Stimulated activated CD8-positive, alpha-beta memory T cell treated with anti-CD3 and anti-CD28 coated beads, Interleukin-4, amount 100 ng/mL, for 1 hour (primary cell): ENCODE measurements around the gene SLC36A1.
A peak's percentile ranks its signal among the peaks of the same experiment; 100 is the strongest.
"Not testable (repeated sequence)": the region's sequence is repeated elsewhere in the genome, so short reads cannot be mapped to it uniquely, and the experiment has no call there.

ENCODE experiments used
- DNase-seq, 2 donors: peaks; one replicate each; pipeline ENCODE4 v3.0.0-alpha.2; 2020; ENCODE audit warnings: low read depth in 2 of 2, low spot score in 1 of 2

Gene SLC36A1

GRCh38 chr5:151447174-151448037 is at the start of gene SLC36A1:
Gene SLC36A1, plus strand, starts transcription at chr5:151447603. Its CDS starts 11,190 bp downstream, at chr5:151458793.
- DNase-seq = peak; percentile 86 to 87

DNA sequence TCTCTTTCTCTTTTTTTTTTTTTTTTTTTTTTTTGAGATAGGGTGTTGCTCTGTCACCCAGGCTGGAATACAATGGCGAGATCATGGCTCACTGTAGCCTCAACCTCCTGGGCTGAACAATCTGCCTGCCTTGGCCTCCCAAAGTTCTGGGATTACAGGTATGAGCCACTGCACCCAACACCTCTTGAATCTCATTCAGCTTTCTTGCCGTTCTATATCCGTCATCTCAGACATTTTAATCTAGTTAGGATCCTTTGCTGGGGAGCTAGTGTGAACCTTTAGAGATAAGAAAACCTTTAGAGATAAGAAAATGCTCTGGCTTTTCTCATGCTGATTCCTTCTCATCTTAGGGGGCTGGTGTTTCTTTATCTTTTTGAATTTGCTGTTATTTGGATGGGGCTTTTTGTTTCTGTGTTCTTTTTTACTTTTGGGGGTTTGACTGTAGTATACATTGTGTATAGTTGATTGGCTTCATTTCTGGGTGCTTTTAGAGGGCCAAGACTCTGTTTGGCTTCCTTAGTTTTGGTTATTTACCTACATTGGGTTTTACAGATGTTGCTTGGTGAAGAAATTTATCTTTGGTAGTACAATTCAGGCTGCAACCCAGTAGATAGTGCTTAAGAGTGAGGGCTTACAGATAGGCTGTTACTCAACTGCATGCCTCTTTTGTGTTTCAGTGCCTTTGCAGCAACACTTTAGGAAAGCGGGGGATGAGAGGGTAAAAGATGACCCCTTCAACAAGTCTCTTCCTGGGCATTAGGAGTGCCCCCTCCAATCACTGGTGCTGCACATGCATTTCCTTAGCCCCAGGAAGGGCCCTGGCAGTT is 41.9 kb upstream of the SLC36A1 start:
- DNase-seq = no peak

- DNase-seq = no peak
These were observed 41.0 kb upstream of the SLC36A1 start for GRCh38 chr5:151406322-151406947.

DNA sequence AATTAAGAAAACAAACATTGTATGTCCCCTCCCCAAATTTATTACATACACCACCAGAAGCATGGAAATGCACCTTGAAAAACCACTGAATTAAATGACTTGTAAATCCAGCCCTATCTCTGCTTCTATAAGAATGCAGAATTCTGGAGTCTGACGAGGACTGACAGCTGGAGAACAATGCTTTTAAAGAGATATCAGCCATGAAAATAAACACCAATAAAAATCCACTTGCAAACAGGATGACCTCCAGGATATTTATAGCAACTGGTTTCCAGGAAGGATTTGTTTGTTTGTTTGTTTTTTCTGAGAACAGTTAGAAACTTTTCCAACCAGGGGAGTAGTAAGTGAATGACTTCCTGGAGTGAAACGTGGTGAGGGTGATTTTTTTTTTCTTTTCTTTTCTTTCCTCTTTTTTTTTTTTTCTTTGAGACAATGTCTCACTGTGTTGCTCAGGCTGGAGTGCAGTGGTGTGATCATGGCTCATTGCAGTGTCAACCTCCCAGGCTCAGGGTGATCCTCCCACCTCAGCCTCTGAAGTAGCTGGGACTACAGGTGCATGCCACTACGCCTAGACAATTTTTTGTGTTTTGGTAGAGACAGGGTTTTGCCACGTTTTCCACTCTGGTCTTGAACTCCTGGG is 38.7 kb upstream of the SLC36A1 start:
- no peak for DNase-seq

DNA sequence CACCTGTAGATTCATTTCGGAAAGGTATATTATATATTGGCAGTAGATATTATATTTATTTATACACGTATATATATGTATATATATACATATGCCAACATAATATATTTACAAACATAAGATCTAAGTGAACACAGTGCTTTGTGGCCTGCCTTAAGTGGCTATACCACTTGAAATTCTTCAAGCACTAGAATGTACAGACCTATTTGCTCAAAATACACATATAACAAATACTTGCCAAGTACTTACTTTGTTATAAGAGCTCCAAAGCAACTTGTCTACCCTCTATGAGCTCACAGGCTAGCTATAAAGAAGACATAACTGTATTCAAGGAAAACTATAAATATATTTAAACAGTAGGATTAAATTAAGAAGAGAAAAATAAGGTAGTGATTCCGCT is 33.6 kb upstream of the SLC36A1 start:
- no peak for DNase-seq

DNA sequence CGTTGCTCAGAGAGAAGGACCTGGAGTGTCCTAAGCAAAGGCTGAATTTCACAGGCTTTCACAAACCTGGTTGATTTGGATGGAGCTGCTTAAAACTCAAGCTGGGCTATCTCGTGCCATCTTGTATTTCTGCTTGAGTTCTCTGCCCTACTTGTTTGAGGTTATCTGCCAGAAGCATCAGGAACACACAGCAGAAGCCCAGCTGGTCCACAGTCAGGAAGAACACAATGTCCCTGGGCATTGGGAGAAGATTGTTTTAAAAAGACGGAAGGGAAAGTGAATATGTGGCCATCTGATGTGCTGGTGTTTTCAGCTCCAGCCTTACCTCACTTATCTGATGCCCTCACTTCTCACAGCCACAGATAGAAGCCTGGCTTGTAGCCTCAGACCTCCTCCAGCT is 32.9 kb upstream of the SLC36A1 start:
- no peak for DNase-seq

GRCh38 chr5:151417712-151418111 is 29.7 kb upstream of the SLC36A1 start:
- DNase-seq = no peak

- no peak for DNase-seq
These were observed 27.3 kb upstream of the SLC36A1 start for GRCh38 chr5:151420127-151420526.

- DNase-seq = no peak
These were observed 22.4 kb upstream of the SLC36A1 start for GRCh38 chr5:151424892-151425523.

GRCh38 chr5:151426347-151426746 is 21.1 kb upstream of the SLC36A1 start:
- DNase-seq = not testable (repeated sequence)

- no peak for DNase-seq
These were observed 20.1 kb upstream of the SLC36A1 start for GRCh38 chr5:151427258-151427657.

DNA sequence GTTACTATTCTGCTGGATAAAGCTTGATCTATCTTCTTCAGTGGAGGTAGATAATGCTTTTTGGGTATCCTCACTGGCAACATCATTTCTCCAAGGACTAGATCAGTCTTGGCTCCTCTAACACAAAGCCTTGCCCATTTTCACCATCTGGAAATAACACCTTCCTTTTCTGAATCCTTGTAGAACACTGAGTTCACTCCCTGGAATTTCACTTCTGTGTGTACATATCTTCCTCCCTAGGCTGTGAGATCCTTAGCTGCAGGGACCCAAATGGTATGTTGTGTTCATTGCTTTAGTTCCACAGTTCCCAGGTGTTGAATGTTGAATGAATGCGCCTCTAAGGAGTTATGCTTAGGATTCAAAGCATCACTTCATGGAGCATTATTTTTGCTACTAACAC is 16.7 kb upstream of the SLC36A1 start:
- DNase-seq = no peak

DNA sequence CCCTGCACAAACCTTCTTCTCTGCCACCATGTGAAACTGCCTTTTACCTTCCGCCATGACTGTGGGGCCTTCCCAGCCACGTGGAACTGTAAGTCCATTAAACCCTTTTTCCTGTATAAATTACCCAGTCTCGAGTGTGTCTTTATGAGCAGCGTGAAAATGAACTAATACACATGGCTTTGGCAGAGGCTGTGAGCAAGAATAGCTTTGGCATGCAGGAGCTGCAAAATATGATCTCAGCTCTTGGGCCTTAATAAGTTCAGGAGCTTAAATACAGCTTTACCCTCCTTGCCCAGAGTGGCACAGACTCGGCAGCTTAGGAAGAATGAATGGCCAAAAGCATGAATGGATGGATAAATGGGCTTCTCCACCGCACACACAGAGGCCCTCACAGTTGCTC is 15.7 kb upstream of the SLC36A1 start:
- DNase-seq = no peak

DNA sequence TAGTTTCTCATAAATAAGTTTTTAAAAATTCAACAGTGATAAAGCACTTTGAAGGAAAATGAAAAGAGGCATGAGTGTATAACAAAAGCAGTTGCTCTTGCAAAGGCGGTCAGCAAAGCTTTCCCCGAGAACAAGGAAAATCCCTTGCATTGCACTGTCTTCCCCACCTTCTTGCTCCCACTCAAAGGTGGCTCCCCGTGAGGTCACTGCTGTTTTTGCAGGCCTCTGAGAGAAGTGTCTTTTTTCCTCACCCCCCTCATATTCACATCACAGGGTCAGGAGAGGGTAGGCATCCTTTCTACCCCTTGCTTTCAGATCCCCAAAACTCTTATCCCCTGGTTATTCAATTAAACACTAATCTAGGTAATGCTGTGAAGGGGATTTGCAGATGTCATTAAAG is 15.2 kb upstream of the SLC36A1 start:
- DNase-seq = no peak

DNA sequence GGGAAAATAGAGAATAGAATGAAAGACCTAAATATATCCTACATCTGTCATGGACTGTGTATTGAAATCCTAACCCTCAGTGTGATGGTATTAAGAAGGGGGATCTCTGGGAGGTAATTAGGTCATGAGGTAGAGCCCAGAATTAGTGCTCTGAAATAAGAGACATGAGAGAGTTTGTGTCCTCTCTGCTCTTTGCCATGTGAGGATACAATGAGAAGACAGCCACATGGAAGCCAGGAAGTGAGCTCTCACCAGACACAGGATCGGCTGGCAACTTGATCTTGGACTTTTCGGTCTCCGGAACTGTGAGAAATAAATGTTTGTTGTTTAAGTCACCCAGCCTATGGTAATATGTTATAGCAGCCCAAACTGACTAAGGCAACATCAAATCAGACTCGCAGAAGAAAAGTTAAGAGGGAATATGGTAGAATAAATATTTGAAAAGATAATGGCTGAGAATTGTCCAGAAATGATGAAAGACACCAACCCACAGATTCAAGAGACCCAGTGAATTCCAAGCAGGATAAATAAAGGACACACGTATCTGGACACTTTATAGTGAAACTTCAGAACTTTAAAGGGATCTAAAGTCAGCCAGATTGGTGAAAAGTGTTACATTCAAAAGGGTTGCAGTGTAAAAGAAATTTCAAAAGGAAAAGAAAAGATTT is 12.7 kb upstream of the SLC36A1 start:
- no peak for DNase-seq

DNA sequence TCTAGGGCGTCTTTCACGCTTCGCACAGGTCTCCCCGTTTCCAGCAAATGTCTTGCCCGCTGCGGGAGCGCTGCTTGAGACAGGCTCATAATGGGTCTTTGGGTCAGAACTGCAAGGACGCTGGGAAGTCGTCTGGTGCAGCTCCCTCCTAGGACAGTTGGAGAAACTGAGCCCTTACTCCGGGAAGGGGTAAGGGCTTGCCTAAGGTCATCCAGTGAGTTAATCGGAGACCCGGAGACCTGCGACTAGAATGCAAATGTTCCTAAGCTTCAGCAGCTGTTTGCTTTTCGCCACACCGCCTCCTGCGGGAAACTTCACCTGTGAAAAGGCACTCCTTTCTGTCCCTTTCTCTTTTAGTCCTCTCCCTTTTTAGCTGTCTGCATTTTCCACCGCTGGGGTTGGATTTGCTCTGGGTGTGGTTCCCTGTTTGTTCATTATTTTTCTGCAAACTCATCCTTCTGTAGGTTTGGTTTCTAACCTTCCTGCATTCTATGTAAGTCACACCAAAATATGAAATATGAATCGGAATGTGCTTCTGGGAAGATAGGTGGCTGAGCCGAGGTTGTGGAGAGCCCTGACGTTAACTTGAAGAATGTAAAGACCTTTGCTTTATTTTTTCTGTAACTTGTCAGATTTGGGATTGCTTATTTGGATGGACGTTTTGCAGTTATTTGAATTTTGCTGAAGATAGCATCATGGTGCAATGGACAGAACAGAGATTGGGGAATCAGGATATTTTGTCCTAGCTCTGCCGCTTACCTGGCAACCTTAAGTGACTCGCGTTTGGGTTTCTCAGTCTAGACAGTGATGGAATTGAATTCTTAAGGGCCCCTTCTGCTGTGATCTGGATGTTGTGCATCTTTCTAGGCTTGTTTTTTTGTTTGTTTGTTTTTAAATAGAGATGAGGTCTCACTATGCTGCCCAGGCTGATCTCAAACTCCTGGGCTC is 909 bp downstream of the SLC36A1 start:
- DNase-seq = no peak

DNA sequence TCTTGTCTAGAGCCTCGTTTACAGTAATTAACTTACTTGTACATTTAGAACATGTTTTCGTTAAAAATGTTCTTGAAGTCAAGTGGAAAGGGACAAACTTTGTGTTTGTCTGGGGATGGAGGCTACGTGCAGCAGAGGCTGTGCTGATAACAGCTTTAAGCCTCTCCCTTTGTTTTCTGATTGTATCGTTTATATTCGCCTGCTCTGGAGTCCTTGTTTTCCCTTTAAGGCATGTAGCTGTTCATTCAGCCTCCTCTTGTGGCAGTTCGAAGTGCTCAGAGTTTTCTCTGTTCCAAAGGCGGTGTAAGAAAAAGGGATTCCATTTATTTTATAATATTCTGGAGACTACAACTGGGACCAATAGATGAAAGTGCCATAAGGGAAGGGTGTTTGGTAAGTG is 1.9 kb downstream of the SLC36A1 start:
- no peak for DNase-seq

GRCh38 chr5:151449839-151450238 is 2.4 kb downstream of the SLC36A1 start:
- no peak for DNase-seq

DNA sequence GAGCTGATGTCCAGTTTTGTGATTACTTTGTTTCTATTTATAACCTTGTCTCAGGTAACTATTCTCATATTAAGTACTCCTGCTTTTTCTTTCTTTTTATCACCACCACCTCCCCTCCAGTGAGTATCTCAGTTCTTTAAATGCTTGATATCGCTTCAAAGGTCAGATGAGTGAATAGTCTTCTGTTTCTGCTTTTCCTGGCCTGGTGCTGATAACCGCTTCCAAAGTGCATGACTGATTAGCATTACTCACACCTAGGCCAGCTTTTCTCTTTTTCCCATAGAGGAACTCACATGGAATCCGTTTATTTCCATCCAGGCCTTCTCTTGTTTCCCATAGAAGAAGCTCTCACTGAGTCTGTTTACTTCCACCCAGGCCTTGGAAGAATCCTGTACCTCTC is 3.2 kb downstream of the SLC36A1 start:
- DNase-seq = no peak
